SKM-1 (cell line): Measurements from ENCODE around the gene KRTAP12-2.
"Not testable (repeated sequence)": the region's sequence is repeated elsewhere in the genome, so short reads cannot be mapped to it uniquely, and the experiment has no call there.

ENCODE experiments used
- DNase-seq: peaks from one replicate; lab custom pipeline; 2025; ENCODE audit not compliant: unreplicated experiment; lab: John Stamatoyannopoulos, UW

KRTAP12-2 gene

DNA sequence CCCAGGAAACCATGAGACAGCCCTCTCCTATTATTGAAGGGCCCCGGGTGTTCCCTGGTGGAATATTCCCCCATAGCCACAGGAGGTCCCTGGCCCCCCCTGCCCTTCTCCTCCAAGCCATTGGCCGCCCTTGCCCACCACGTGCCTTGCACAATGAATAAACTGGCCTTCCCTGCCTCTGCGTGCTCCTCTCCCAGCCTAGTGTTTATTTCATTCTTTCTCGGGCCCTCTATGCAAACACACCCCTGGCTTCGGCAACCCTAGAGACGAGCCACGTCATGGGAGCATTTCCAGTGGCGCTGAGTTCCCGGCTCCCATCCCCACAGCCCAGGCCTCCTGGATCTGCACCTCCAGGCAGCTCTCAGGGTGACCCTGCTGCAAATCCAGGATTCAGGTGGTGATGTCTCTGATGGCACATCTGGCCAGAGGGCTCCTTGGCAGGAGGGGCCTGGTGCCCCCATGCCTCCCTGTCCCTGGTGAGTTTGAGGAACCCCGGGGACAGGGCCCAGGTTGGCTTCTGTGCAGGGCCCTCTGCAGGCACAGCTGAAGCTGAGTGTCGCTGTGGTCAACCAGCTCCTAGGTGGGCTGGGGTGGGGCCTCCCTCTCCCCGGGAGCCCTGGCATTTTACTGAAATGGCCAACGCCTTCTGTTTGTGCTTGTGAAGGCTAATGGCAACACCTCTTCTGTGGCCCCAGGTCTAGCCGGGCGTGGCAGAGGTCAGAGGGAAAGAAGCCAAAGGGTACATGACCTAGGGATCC is 36.4 kb upstream of the KRTAP12-2 start:
- DNase-seq, result no peak

DNA sequence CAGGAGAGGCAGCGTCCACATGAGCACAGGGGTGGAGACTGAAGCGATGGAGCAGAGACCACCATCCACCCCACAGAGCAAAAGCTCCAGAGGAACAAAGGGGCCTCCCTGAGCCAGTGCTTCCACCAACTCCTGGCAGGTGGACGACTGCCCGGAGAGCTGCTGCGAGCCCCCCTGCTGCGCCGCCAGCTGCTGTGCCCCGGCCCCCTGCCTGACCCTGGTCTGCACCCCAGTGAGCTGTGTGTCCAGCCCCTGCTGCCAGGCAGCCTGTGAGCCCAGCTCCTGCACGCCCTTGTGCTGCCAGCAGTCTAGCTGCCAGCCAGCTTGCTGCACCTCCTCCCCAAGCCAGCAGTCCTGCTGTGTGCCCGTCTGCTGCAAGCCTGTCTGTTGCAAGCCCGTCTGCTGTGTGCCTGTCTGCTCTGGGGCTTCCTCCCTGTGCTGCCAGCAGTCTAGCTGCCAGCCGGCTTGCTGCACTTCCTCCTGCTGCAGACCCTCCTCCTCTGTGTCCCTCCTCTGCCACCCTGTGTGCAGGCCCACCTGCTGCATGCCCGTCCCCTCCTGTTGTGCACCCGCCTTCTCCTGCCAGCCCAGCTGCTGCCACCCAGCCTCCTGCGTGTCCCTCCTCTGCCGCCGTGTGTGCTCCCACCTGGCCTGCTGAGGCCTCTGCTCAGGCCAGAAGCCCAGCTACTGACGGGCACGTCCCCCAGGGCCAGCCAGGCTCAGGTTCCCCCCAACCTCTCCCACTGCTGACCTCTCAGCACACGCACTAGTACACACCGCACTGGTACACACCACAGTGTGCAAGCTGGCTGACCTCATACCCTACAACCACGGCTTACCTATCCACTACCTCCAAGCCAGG is 35.6 kb upstream of the KRTAP12-2 start:
- DNase-seq, result no peak

DNA sequence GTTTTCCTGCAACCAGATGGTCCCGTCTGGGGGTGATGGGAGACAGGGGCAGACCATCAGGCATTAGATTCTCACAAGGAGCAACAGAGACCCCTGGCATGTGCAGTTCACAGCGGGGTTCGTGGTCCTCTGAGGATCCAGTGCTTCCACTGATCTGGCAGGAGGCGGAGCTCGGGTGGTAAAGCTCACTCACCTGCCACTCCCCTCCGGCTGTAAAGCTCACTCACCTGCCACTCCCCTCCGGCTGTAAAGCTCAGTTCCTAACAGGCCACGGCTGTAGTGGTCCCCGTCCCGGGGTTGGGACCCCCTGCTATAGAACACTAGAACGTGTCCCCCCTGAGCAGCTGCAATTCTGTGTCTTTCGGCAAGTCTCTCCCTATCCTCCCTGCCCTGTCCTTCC is 34.8 kb upstream of the KRTAP12-2 start:
- no peak for DNase-seq

DNA sequence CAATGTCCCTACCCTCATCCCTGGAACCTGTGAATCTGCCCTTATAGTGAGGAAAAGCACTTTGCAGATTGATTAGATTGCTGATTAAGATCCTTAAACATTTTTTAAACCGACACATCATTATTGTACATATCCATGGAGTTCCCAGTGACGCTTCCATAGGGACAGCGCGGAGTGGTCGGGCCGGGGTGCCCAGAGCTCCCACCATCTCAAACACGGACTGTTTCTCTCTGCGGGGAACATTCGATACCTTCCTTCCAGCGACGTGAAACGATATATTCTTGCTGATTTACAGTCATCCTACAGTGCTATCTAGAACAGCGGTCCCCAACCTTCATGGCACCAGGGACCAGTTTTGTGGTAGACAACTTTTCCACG is 34.3 kb upstream of the KRTAP12-2 start:
- DNase-seq, result no peak

DNA sequence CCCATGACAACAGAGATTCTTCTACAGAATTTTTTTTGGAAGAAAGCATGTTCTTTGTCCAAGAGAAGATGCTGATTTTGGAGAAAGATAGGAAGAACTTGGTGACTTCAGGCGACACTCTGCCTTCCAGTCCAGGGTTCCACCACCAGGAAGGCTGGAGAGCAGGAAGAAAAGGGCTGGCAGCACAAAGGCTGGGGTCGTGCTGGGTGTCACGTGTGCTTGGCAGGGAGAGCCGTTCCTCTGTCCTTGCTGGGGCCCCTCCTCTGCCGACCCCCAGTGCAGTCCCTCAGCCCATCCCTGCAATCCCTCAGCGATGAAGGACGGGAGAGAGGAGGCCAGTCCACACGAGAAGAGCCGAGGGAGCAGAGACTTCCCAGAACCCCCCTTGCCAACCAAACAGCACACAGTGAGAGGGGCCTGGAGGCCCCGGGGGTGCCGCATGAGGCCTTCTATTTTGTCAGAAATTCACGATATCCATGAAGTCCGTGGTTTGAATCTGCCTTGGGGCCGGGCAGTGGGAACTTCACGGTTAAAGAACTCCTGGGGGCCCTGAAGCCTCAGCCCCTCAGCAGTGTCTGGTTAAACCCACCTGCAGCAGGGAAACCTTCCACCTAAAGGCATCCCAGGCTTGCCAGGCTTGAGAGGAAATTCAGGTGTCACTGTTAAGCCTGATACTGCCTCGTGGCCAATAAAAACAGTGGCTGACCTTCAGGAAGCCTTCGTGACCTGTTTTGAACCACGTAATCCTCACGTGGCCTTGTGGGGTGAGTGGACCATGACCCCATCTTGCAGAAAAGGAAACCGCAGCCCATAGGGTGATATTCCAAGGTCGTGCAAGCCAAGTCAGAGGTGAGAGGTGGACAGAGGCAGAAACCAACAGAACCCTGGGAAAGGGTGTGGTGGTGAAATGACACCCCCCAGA is 33.6 kb upstream of the KRTAP12-2 start:
- no peak for DNase-seq

DNA sequence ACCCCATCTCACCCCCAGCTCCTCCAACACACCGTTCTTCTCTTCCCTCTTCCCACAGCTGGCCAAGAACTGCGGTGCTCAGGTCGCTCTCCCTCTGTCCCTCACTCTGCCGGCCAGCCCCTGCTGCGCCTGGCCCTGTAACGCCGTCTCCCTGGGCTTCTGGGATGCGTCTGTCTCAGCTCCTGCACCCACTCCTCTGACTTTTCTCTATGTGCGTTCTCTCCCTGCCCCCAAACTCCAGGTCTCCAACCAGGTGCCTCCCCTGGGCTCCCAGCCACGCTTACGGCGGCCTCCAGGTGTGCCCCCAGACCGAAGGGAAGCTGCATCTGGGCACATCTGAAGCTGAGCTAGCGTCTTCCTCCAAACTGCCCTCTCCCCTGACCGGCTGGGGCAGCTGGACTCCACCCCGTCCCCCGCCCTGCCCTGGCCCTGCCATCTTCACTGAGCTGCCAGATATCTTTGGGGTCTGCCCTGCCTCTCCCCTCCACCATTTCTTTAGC is 32.8 kb upstream of the KRTAP12-2 start:
- no peak for DNase-seq

DNA sequence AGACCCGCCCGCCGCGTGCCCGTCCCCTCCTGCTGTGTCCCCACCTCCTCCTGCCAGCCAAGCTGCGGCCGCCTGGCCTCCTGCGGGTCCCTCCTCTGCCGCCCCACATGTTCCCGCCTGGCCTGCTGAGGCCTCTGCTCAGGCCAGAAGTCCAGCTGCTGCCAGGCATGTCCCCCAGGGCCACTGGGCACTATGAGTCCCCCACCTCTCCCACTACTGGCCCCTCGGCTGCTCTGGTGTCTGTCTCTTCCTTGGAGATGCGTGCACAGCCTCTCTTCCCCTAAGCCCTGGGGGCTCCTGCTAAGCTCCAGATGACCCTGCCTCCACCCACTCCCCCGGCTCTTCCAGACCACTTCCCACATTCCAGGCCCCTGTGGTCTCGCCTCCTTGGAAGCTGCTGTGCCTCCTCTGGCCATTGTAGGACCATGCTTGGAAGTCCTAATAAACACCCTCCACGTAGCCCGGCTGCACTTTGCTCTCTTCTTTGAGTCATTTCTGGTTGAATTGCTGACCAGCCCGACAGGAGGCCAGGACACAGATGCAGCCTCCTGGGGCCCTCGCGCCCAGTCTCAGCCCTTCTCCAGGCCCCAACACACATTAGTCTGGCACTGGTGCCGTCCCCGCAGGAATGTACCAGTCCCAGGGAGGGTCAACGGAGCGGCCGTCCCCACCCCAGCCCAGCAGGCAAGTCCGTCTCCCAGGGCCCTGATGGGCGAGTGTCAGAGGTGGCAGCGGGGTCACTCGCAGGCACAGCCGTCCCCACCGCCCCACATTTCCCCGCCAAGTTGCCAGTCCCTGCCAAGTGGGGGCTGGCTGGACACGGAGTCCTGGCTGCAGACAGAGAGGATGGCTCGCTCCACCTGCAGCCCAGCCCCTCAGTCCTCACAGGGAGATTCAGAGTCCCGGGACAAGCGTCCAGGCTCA is 31.3 kb upstream of the KRTAP12-2 start:
- no peak for DNase-seq

DNA sequence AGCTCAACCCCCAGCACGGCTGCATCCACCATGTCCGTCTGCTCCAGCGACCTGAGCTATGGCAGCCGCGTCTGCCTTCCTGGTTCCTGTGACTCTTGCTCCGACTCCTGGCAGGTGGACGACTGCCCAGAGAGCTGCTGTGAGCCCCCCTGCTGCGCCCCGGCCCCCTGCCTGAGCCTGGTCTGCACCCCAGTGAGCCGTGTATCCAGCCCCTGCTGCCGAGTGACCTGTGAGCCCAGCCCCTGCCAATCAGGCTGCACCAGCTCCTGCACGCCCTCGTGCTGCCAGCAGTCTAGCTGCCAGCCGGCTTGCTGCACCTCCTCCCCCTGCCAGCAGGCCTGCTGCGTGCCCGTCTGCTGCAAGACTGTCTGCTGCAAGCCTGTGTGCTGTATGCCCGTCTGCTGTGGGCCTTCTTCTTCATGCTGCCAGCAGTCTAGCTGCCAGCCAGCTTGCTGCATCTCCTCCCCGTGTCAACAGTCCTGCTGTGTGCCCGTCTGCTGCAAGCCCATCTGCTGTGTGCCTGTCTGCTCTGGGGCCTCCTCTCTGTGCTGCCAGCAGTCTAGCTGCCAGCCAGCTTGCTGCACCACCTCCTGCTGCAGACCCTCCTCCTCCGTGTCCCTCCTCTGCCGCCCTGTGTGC is 30.6 kb upstream of the KRTAP12-2 start, which contains the start of gene KRTAP10-12:
Gene KRTAP10-12, plus strand, starts transcription at position 1 of the 639 bp plus-strand sequence. Its CDS starts 30 bp downstream, at position 31.
- DNase-seq, result not testable (repeated sequence)

DNA sequence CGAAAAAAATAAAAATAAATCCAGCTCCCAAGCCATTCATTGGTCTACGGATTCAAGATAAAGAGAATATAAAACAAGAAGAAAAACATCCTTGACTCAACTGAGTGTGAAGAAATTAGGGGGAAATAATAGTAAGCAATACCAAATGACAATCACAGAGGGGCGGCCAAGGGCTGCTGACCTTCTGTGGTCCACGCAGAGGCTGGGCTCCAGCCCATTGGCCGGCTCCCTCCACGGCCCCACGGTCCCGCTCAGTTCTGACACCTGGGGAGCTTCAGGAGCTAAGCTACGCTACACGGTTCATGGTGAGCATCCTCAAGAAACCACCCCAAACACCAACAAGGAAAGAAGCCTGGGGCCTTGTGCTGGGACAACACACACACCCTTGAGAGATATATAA is 29.8 kb upstream of the KRTAP12-2 start:
- DNase-seq, result no peak

DNA sequence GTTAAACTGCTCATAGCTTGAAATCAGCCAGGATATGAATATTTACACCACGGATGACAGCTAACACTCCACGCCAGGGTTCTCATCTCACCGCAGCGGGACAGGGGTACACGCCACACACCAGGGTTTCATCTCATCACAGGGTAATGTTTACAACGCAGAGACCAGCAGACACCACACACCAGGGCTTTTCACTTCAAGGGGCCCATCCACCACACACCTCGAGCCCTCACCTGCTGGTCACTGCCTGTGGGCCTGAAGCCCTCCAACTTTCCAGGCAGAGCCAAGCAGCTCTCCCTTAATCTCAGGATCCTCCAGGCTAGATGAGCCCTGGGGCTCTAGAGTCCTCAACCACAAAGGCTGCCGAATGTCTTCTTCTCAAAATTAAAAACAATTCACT is 28.9 kb upstream of the KRTAP12-2 start:
- no peak for DNase-seq

DNA sequence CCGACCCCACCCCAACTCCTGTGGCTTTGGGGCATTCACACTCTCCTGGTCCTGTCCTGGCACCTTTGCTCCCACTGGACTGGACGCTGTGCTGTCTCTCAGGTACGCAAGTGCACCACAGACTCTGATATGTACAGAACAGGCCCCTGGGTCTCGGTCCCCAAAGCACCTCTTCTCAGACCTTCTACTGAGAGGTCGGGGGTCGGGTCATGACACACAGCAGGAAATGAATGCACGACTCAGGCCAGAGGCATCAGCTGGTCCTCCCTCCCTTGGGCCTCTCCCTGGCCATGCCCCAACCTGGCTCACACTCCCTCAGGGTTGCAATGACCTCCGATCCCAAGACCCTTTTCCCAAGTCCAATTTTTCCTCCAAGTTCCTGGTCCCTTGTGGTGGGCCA is 28.5 kb upstream of the KRTAP12-2 start:
- no peak for DNase-seq

DNA sequence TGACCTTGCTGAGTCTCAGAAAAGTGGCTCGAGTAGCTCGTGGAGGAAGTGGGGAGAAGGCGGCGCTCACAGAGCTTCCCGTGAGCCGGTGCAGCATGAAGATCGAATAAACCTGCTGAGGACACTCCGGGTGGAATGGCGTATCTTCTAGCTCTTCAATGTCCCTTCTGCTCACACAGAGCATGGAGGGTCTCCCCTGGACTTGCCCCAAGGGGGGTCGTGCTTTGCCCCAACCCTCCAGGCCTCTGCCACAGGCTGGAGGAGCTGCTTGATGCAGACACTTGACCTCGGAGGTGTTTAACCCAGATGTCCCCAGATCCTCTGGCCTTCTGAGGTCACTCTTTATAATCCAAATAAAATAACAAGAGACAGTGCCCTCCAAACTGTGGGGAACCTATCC is 28.0 kb upstream of the KRTAP12-2 start:
- no peak for DNase-seq

DNA sequence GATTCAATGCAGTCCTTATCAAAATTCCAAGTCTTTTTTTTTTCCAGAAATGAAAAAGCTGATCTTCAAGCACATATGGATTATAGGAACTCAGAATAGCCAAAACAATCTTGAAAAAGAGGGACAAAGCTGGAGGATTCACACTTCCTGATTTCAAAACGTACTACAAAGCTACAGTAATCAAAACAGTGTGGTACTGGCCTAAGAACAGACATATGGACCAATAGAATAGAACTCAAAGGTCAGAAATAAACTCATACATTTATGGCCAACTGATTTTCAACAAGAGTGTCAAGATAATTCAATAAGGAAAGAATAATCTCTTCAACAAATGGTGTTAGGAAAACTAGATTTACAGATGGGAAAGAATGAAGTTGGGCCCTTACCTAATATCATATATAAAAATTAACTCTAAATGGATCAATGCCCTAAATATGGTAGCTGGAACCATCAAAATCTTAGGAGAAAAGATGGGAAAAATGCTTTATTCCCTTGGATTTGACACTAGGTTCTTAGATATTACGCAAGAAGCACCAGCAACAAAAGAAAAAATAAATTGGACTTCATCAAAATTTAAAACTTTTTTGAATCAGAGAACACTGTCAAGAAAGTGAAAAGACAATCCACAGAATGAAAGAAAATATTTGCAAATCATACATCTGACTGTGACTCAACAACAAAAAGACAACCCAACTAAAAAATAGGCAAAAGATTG is 26.2 kb upstream of the KRTAP12-2 start:
- no peak for DNase-seq

DNA sequence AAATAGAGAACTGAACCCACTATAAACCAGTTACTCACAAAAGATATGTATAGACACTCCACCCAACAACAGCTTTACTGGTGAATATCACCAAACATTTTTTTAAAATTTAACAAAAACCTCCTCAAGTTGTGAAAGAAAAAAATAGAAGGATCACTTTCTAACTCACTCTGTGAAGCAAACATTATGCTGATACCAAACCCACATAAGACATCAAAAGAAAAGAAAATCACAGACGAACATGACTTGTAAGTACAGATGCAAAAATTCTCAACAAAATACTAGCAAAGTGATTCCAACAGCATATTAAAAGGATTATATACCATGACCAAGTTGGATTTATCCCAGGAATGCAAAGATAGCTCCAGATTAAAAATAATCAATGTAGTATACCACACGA is 25.0 kb upstream of the KRTAP12-2 start:
- no peak for DNase-seq

DNA sequence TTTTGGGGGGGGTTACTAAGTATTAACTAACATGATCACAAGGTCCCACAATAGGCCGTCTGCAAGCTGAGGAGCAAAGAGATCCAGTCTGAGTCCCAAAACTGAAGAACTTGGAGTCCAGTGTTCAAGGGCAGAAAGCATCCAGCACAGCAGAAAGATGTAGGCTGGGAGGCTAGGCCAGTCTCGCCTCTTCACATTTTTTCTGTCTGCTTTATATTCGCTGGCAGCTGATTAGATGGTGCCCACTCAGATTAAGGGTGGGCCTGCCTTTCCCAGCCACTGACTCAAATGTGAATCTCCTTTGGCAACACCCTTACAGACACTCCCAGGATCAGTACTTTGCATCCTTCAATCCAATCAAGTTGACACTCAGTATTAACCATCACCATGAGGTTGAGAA is 23.0 kb upstream of the KRTAP12-2 start:
- not testable (repeated sequence) for DNase-seq

DNA sequence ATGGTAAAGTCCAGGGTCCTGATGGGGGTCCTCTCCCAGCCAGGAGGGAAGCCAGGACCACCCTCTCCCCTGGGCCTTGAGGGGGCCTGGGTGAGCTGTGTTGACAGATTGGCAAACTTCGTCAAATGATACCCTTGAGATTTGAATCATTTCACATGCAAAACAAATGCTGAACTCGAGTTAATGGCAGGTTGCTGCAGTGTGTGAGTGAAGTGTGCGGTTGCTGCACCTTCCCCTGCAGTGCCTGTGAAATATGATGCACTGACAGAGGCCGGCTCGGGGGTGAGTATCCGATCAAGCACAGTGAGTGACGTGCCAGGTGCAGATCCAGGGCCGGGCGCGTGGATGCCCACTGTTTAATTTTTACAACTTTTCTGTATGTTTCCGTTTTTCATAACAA is 20.9 kb upstream of the KRTAP12-2 start:
- DNase-seq, result no peak

DNA sequence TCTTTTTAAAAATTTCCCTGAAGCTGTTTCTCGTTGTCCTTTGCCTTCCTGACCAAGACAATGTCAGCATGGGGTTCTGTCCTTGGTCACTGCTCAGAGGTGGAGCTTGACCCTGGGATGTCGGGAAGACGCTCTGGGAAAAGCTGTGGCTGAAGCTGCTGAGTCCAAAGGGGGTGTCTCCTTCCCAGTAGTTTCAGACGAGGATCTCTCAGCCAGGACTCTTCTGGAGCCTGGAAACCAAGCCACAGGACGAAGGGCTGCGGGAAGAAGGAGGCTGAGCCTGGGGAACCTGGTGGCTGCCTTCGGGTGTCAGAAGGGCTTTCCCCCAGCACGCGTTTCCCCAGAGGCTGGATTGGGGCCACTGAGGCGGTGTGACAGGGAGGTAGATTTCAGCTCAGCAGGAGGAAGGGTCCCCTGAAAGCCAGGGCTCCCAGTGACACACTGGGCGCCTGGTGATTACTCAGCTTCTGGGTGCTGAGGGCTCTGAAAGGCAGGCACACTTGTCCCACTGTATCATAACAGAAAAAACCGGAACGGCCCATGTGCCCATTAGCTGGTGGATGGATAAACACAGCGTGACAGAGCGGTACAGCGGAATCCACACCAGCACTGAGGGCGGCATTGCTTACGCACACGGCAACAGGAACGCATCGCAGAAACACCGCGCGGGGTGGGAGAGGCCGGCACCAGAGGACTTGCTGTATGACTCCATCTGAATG is 20.3 kb upstream of the KRTAP12-2 start:
- no peak for DNase-seq
